Dedifferentiated amniotic fluid mesenchymal stem cell (primary cell): ENCODE data around the gene EFCAB14.
"Not testable (repeated sequence)": the region's sequence is repeated elsewhere in the genome, so short reads cannot be mapped to it uniquely, and the experiment has no call there.

Source experiments
- DNase-seq: peaks from one replicate; pipeline ENCODE4 v3.0.0-alpha.2; 2016; ENCODE audit errors: extremely low spot score

EFCAB14 gene

DNA sequence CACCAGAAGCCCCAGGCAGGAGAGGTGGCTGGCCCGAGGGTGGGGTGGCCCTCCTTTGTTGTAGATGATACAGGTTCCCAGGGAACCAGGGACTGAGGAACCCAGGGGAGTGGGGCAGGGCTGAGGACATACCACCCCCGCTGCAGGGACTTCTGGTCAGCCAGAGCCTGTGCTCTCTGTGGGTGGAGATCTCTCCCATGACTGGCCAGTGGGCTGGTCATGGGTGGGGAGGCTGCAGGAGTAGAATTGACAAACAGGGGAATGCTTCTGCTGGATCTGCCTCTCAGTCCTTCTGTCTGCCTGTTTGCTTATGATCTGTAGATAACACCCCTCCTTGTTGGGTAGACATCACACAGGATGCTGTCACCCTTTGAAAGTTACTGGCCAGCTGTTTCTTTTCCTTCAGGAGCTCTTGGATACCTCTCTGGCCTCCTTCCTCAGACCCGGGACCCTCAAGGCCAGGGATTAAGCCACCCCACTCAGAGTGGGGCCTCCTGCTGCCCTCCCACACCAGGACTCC, 2.8 kb upstream of the EFCAB14 start:
- DNase-seq = no peak

DNA sequence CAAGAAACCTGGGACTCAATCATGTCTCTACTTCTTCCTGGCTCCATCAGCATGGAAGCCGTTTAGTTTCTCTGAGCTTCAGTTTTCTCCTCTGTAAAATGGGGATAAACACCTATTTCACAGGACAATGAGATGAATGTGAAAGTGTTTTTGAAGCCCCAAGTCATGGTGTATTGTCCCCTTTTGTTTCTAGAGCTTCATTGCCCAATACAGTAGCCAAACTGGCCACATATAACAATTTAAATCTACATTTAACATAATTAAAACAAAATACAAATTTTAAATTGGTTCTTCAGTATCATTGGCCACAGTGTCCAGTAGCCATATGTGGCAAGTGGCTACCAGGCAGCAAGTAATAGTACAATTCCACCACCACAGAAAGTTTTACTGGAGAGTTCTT, 2.3 kb upstream of the EFCAB14 start:
- no peak for DNase-seq

DNA sequence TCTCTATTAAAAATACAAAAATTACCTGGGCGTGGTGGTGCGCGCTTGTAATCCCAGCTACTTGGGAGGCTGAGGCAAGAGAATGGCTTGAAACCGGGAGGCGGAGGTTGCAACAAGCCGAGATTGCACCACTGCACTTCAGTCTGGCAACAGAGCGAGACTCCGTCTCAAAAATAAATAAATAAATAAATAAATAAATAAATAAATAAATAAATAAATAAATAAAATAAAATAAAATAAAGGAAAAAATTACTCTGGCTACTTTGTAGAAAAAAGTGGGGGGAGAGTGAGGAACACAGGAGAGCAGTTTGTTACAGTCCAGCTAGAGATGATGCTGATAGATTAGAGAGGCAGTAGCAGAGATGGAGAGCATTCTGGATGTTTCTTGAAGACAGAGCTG, 1.4 kb upstream of the EFCAB14 start:
- not testable (repeated sequence) for DNase-seq

DNA sequence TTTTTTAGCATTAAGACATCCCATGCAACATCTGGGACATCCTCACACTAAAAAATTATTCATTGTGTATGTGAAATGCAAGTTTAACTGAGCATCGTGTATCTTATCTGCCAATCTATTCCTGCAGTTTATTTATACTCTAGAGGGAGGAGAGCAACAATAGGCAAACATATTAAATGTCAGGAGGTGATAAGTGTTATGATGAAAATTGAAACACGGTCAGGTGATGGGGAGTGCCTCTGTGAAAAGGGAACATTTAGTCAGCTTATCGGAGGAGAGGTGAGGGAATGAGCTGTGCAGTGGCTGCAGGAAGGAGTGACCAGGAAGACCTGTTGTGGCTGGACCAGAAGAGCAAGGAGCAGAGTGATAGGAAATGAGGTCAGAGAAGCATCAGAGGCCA, 775 bp upstream of the EFCAB14 start:
- DNase-seq = no peak

DNA sequence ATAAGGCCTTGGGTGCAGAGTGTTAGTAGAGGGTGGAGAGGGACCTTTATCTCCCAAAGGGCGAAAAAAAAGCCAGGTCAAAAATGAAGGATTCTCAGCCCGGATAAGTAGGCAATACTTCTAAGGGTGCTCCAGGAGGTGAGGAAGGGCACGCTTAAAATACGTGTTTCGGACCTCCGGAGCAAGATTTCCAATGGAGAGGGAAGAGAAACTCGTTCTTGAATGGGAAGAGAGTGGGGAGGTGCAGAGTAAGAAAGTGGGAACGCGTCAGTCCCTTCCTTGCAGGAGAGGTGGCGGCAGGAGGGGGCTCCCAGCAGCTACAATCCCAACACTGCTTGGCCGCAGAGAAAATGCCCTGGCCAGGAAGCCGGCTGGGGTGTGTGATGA, 581 bp downstream of the EFCAB14 start:
- DNase-seq = no peak

DNA sequence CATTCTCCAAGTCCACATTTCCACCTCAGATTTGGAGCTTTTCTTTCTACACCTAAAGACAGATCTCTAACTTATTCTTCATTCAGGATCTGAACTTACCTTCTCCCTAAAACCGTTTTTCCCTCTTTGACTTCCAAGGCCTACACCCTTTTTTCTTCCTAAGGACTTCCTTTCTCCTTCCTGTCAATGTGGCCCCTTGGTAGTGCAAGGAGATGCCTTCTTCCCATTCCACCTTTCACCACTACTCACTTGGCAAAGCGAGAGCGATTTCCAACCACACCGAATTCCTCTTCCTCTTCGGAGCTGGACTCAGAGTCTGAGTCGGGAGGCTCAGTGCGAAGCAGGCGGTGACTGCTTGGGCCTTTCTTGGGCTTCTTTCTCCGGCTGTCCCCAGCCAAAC, 1.3 kb downstream of the EFCAB14 start:
- no peak for DNase-seq

DNA sequence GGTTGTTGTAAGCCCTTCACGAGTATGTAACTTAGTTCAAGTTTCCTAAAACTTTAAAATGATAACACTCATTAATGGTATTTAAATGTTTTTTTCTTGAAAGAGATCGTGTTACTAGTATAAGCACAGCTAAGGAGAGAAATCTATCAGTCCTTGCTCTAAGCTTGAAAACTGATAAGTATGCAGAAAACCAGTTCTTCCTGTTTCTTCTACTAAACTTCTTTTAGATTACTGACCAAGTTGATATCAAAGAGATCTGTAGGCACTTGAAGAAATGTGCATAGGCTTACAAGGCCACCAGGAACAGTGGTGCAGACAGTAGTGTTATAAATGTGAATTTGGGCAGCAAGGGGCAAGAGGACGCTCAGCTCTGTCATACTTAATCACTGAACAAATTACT, 3.9 kb downstream of the EFCAB14 start:
- DNase-seq = no peak

DNA sequence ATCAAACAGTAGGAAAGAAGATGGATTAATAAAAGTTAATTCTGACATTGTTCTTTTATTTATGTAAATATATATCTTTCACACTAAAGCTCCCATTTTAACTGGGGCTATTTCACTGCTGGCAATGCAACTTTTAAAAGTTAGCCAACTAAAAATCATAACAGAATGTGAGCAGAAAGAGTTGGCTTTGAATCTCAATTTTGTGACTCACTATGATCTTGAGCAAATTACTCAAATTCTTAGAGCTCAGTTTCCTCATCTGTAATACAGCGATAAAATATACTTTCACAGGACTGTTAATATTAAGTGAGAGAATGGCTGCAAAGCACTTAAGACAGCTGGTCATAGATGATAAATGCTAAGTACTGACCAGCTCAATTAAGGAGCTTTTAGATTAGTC, 10.8 kb downstream of the EFCAB14 start:
- DNase-seq = no peak

DNA sequence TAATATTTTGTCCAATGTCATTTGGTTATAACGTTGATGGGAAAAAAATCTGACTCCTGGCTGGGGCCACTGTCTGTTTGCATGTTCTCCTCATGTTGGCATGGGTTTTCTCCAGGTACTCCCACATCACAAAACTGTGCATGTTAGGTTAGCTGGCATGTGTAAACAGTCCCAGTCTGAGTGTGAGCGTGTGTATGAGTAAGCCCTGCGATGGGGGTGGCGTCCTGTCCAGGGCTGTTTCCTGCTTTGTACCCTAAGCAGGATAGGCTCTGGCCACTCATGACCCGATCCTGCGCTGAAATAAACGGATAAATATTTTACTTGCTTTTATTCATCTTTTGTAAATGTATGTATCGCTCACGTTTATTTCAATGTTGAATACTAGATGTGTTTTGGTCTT, 13.5 kb downstream of the EFCAB14 start:
- DNase-seq = no peak

DNA sequence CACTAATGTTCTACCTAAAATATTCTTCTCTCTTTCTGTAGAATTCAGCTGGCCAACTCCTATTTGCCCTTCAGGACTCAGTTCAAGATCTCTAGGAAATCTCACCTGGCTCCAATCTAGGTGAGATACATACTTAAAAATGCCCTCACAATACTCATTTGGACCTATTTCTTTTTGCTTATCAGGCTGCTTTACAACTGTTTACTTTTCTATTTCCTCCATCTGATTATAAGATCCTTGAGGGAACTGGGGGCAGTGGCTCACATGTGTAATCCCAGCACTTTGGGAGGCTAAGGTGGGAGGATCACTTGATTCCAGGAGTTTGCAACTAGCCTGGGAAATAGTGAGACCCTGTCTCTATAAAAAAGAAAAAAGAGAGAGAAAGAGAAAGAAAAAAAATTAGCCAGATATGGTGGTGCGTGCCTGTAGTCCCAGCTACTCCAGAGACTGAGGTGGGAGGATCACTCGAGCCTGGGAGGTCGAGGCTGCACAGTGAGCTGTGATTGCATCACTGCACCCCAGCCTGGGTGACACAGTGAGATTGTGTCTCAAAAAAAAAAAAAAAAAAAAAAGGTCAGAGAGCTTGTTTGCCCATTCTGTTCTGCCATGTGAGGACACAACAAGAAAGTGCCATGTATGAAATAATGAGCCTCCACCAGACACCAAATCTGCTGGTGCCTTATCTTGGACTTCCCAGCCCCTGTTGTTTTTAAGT, 14.8 kb downstream of the EFCAB14 start:
- no peak for DNase-seq

DNA sequence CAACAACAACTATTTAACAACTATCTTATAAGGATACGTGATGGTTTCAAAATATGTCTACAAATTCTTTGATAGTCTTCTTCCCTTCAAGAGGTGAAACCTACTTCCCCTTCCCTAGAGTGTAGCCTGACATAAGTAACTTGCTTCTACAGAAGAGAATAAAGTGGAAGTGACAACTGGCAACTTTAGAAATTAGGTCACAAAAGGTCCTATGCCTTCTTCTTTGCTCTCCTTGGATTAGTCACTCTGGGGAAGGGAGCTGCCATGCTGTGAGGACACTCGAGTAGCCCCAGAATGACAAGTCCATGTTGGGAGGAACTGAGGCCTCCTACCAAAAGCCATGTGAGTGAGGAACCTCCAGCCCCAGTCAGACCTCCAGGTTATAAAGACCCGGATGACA, 19.2 kb downstream of the EFCAB14 start:
- DNase-seq = no peak

DNA sequence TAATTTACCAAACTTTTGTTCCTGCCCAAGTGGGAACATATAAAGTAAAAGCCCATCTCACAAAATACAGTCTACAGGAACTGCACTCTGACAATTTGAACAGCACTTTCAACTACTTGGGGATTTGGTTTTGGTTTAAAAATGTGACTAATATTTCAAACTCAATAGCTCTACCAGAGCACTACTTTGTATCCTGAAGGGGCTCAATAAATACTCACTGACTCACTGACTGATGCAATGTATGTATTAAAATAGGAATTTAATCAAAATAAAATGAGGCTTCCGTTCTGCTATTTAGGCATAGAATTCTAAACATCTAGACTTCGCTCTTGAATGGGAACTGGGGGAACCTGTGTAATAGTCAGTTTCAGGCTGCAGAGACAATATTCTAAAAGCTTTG, 21.9 kb downstream of the EFCAB14 start:
- peak; percentile 14 for DNase-seq

DNA sequence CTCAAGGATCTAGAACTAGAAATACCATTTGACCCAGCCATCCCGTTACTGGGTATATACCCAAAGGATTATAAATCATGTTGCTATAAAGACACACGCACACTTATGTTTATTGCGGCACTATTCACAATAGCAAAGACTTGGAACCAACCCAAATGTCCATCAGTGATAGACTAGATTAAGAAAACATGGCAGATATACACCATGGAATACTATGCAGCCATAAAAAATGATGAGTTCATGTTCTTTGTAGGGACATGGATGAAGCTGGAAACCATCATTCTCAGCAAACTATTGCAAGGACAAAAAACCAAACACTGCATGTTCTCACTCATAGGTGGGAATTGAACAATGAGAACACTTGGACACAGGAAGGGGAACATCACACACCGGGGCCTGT, 24.2 kb downstream of the EFCAB14 start:
- DNase-seq = not testable (repeated sequence)

DNA sequence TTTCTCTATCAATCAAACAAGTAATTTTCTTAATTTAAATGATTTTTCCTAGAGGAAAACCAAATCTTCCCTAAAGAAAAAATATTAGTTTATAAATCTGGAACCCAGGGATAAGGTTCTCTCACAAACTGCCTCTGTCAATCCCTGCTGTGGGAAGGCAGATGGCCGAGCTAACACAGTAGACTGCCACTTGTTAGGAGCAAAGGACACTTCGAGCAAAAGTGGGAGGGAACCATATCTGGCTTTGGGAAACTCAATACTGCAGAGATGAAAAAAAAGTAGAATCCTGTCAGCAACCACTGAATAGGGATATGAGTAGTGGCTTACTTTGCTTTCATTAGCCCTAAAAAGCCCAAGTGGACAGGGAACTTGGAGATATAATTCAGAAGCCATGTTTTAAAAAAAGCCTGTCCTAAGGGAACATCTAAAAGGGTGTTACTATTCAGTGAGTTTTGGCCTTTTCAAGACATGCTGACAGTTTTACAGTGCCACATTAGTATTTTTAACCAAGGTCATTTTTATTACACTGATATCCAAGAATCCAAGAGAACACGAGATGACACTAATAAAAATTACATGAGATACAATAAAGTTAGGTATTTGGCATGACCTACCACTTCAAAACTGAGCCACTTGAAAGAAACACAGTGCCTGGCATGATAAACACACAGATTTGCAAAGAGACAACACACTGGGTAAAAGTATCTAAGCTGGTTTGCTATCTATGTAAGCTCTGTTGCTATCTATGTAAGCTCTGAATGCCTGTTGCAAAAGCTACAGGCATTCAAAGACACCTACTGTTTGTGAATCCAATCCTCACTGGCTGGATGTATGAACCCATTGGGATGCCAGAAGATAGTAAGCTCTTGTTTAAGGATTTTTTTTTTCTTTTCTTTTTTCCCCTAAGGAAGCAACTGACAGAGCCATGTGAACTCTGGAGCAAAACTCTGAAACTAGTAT, 25.8 kb downstream of the EFCAB14 start:
- DNase-seq = no peak

DNA sequence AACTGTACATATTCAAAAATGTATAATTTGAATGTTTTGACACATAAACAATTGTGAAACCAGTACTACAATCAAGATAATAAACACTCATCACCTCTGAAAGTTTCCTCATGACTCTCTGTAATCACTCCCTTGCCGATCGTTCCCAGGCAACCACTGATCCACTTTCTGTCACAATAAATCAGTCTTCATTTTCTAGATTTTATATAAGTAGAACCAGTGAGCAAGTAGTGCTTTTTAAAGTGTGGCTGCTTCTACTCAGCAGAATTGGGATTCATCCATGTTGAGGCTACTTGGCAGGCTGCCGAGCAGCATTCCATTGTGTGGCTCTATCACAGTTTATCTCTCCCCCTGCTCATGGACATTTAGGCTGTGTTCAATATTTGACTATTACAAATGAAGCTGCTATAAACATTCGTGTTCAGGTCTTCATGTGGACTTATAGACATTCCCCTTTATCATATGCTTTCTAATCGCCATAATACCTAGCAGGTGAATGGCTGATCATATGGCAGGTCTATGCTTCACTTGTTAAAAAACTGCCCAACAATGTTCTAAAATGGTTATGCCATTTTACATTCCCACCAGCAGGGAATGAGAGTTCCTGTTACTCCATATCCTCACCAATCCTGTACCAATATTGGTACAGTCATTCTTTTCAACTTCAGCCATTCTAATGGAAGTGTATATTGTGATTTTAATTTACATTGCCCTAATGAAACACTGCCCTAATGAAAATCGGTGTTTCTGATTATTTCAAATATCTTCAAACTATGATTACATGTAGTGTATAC, 26.7 kb downstream of the EFCAB14 start:
- no peak for DNase-seq

DNA sequence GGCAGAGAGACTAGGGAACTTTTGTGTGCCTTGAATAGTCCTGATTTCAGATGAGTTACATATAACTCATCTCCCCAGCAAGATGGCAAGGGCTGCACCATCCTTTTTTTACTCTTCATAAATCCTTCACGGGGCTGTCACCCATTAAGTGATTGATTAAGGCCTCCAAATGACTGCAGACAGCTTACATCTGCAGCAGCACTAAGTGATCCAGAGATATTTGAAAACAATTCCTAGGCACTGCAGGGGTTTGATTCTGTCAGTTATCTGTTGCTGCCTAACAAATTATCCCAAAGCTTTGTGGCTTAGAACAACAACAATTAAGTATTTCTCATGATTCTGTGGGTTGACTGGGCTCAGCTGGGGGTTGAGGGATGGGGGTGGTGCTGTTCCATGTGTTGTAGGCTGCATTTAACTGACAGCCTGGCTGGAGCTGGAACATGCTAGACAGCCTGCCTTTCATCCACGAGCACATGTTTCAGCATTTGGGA, 27.9 kb downstream of the EFCAB14 start:
- no peak for DNase-seq

DNA sequence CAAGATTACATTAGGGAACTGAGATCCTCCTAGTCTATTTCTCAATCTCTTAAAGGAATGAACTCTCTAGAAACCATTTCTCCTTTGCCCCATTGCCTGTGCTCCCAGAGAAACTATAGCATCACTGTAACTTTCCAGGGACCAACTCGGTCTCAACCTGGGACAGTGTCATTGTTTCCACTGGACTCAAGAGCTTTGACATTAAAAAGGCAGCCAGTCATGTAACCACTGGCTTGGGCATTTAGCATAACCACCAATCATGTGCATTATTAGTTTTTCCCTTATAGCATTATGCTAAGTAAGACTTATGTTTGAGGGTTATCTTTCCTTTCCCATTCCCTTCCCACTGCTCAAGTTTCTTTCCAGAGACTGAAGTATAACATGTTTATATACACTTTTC, 29.0 kb downstream of the EFCAB14 start:
- DNase-seq = no peak

DNA sequence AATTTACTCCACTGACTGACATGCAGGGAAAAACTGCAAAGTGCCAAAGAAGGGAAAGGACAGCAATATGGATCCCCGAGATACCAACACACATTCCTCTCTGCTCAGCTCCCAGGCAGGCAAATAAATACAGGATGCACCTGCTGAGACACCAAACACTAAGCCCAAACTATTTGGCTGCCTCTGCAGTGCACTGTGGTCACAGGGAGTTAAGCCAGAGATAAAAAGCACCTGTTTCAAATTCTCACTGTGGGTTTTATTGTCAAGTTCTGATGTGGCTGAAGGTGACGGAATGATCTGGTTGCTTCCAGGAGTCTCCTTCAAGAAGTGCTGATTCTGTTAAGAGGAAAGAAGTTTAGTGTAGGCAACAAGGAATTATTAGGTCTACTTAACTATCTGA, 29.6 kb downstream of the EFCAB14 start:
- no peak for DNase-seq

DNA sequence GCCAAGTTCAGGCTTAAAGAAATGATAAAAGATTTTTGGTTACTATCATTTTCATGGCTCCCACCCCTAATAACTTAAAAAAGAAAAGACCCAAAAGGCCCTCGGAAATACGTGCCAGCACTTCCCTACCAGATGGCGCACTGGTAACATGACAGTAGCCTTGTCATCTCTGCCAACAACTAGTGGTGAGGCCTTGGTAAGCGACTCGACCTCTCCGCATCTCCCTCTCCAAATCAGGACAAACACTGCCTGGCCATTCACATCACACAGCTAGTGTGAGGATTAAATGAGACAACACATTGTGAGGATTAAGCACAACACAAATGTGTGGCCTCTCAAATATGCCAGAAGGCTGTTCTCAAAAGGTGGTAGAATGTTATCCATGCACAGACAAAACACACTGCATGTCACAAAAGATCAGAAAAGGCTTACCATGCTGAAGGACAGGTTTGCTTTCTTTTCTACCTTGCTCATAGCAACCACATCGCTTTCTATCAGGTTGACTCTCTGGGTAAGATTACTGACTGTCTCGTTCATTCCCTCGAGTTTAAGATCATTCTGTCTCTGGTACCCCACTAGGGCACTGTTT, 30.9 kb downstream of the EFCAB14 start:
- DNase-seq = no peak

DNA sequence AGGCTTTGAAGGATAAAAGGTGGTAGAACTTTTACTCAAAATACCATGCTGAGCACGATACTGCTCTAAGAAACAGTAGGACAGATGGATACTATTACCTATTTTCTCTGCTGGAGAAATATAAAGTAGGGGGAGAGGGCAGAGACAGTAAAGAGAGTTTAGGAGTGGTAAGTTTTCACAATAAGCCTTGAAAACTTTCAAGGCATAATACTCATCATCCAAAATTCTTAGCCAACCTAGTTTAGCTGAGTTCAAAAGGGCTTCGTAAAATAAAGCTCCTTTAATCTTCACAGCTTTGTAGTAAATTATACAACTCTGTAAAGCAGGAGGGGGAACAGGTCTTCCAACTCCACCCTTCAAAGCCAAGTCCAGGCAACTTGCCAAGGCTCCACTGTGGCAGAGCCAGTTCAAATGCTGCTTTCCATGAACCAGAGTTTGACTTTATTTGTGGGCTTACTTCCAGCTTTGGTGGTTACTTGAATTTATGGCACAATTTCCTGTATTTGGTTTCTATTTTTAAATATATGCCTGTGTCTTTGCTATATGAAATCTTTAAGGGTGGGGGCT, 31.7 kb downstream of the EFCAB14 start:
- peak; percentile 64 for DNase-seq

DNA sequence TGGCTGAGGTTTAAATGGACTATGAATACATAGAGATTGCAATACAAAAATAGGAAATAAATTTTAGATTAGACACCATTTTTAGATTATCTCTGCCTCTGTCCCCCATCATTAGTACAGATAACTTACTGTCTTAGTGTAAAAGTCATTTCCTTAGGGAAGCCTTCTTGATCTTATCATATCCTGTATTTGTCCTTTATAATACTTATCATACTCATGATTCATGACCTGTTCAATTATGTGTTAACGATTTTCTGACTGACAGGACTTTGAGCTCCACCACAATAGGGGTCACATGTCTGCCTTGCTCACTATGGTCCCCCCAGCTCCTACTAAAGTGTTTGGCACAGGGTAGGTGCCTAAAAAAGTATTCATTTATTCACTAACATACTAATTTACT, 32.7 kb downstream of the EFCAB14 start:
- DNase-seq = no peak
